ENCODE data around the gene KCNK4. TPM values are rescaled to one million over a fixed set of nuclear protein-coding genes. Genes with fewer than 3 reads are reported as not detected.

The KCNK4 gene
- total and polyA plus RNA-seq, 8 donors = 0.11 to 0.14 TPM; not detected in 6

- H3K27ac ChIP-seq = peak within 1 kb of the TSS in 1 of 2 donors; percentile 86
Observed at GRCh38 chr11:64339754-64340408, 48.8 kb downstream of the KCNK4 start, which contains the start of gene CCDC88B. Gene CCDC88B (plus strand): TSS chr11:64340204. CDS start chr11:64340267, 63 bp downstream.

GRCh38 chr11:64340671-64341335 is 49.7 kb downstream of the KCNK4 start:
- peak overlapping the region in 1 of 2 donors; percentile 86 for H3K27ac ChIP-seq
- intact Hi-C loops (cut with DNase I) = no loop called here

More at GRCh38 chr11:64339754-64340408, 48.8 kb downstream of the KCNK4 start, which contains the start of gene CCDC88B:
- H3K9me3 ChIP-seq = no peaks in the 10 kb centered on the region
- no peaks in the 10 kb centered on the region for H3K27me3 ChIP-seq
- H3K4me1 ChIP-seq = peaks cover 3 to 51% of the 10 kb centered on the region in 2 donors
- peaks cover 0 to 19% of the 10 kb centered on the region in 2 donors for H3K36me3 ChIP-seq
- peak; percentile 8 for ATAC-seq
- H3K4me3 ChIP-seq = peak within 1 kb of the TSS in 1 of 2 donors; percentile 49
- no peak for TF ChIP-seq CTCF (IDR thresholded peaks at IDR 0.05)
- intact Hi-C loops (cut with DNase I) = no loop called here
- DNase-seq = peak in 2 of 4 donors; percentile 85 to 96

GRCh38 chr11:64341429-64341828 is 50.3 kb downstream of the KCNK4 start:
- Histone ChIP-seq H3K4me3 (peak overlapping the region in 1 of 2 donors; percentile 49), H3K27me3 (no peaks in the 10 kb centered on the region), H3K4me1 (peaks cover 0 to 43% of the 10 kb centered on the region in 2 donors), H3K36me3 (peaks cover 0 to 31% of the 10 kb centered on the region in 2 donors), H3K9me3 (no peaks in the 10 kb centered on the region), H3K27ac (peak overlapping the region in 1 of 2 donors; percentile 86)
- DNase-seq = peak in 1 of 4 donors; percentile 84
- intact Hi-C loops (cut with DNase I) = no loop called here
- TF ChIP-seq CTCF (IDR thresholded peaks at IDR 0.05) = no peak
- ATAC-seq = no peak

More at GRCh38 chr11:64340671-64341335, 49.7 kb downstream of the KCNK4 start:
- peaks cover 0 to 28% of the 10 kb centered on the region in 2 donors for H3K36me3 ChIP-seq
- ATAC-seq (no peak), DNase-seq (peak in 1 of 4 donors; percentile 94)
- peaks cover 0 to 43% of the 10 kb centered on the region in 2 donors for H3K4me1 ChIP-seq
- no peak for TF ChIP-seq CTCF (IDR thresholded peaks at IDR 0.05)
- H3K4me3 ChIP-seq = peak overlapping the region in 1 of 2 donors; percentile 49
- H3K9me3 ChIP-seq = no peaks in the 10 kb centered on the region
- H3K27me3 ChIP-seq = no peaks in the 10 kb centered on the region

- Histone ChIP-seq H3K4me1 (peaks cover 0 to 43% of the 10 kb centered on the region in 2 donors), H3K27ac (peak overlapping the region; percentile 27 to 86), H3K9me3 (no peaks in the 10 kb centered on the region), H3K36me3 (peaks cover 0 to 31% of the 10 kb centered on the region in 2 donors), H3K27me3 (no peaks in the 10 kb centered on the region), H3K4me3 (peak overlapping the region; percentile 7 to 49)
- intact Hi-C loops (cut with DNase I) = no loop called here
- DNase-seq = peak in 3 of 4 donors; percentile 84 to 99 (median 92)
- peak; percentile 25 to 42 for TF ChIP-seq CTCF (IDR thresholded peaks at IDR 0.05)
- ATAC-seq = peak; percentile 95
Observed at GRCh38 chr11:64341851-64342791, 51.0 kb downstream of the KCNK4 start.
